OCI-LY7 (cell line): Measurements from ENCODE around the gene MIEN1.

Source experiments
- EZH2phosphoT487 ChIP-seq: fragments of 200-600 bp; sonication (generic); IDR thresholded peaks from 2 replicates; pipeline ENCODE4 v1.6.1; 2018; ENCODE audit warnings: low read depth, borderline replicate concordance, mild to moderate bottlenecking, mixed run types, antibody characterized with exemption, low read length, moderate library complexity, mixed read lengths
- TF ChIP-seq, protein P1 (sequence below): fragments of 200-600 bp; sonication (generic); conservative IDR thresholded peaks from 2 replicates; pipeline ENCODE4 v1.5.1; 2014; ENCODE audit warnings: mild to moderate bottlenecking, antibody characterized with exemption, low read length, moderate library complexity, mixed read lengths

DNA sequence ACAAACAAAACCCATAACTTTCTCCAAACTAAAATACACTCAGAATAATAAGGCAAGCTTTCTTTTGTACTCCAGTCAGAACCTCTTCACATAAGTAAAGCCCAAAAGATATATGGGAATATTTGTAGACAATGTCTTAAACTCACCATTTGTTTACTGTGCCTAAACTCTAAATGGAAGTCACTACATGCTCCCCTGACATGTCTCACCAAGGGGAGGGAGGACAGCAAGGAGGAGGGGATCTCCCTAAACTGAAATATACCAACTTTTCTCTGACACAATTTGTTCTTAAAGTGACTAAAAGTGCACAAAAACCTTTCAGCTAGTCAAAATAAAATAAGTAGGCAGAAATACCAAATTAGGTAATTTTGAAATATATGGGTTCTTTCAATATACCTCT lies 45.9 kb upstream of the MIEN1 start:
- no peak for TF ChIP-seq EZH2phosphoT487
- TF ChIP-seq, protein P1, sequence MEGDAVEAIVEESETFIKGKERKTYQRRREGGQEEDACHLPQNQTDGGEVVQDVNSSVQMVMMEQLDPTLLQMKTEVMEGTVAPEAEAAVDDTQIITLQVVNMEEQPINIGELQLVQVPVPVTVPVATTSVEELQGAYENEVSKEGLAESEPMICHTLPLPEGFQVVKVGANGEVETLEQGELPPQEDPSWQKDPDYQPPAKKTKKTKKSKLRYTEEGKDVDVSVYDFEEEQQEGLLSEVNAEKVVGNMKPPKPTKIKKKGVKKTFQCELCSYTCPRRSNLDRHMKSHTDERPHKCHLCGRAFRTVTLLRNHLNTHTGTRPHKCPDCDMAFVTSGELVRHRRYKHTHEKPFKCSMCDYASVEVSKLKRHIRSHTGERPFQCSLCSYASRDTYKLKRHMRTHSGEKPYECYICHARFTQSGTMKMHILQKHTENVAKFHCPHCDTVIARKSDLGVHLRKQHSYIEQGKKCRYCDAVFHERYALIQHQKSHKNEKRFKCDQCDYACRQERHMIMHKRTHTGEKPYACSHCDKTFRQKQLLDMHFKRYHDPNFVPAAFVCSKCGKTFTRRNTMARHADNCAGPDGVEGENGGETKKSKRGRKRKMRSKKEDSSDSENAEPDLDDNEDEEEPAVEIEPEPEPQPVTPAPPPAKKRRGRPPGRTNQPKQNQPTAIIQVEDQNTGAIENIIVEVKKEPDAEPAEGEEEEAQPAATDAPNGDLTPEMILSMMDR: no peak
